HG02678 (cell line): ENCODE measurements around the gene PTPN18.
"Not testable (repeated sequence)": the region's sequence is repeated elsewhere in the genome, so short reads cannot be mapped to it uniquely, and the experiment has no call there.

Source experiments
- ATAC-seq: cut with Tn5 transposase; IDR thresholded peaks from one replicate; pipeline ENCODE4 v1.9.1; 2021; ENCODE audit warnings: mild to moderate bottlenecking, moderate library complexity; ENCODE audit not compliant: unreplicated experiment

PTPN18 gene

GRCh38 chr2:130355578-130356431 is at the start of gene PTPN18:
Gene PTPN18 (plus strand): TSS chr2:130356056. CDS start chr2:130356108, 52 bp downstream.
- peak; percentile 96 for ATAC-seq

GRCh38 chr2:130307850-130308249 is 48.0 kb upstream of the PTPN18 start:
- ATAC-seq = no peak

GRCh38 chr2:130310881-130311280 is 45.0 kb upstream of the PTPN18 start:
- no peak for ATAC-seq

GRCh38 chr2:130313812-130314334 is 42.0 kb upstream of the PTPN18 start:
- no peak for ATAC-seq

- ATAC-seq = no peak
Measured at GRCh38 chr2:130314377-130314776, 41.5 kb upstream of the PTPN18 start.

GRCh38 chr2:130316596-130316995 is 39.3 kb upstream of the PTPN18 start:
- ATAC-seq = no peak

- ATAC-seq = no peak
Measured at GRCh38 chr2:130318906-130319305, 37.0 kb upstream of the PTPN18 start.

GRCh38 chr2:130319536-130319935 is 36.3 kb upstream of the PTPN18 start:
- no peak for ATAC-seq

- ATAC-seq = no peak
Measured at GRCh38 chr2:130327703-130328527, 27.9 kb upstream of the PTPN18 start.

- no peak for ATAC-seq
Measured at GRCh38 chr2:130328710-130329109, 27.1 kb upstream of the PTPN18 start.

- peak; percentile 67 for ATAC-seq
Measured at GRCh38 chr2:130332271-130333073, 23.4 kb upstream of the PTPN18 start.

- ATAC-seq = not testable (repeated sequence)
Measured at GRCh38 chr2:130333253-130333652, 22.6 kb upstream of the PTPN18 start.

- no peak for ATAC-seq
Measured at GRCh38 chr2:130334026-130334425, 21.8 kb upstream of the PTPN18 start.

GRCh38 chr2:130335226-130335625 is 20.6 kb upstream of the PTPN18 start:
- no peak for ATAC-seq

- ATAC-seq = no peak
Measured at GRCh38 chr2:130336150-130336876, 19.5 kb upstream of the PTPN18 start.

GRCh38 chr2:130336877-130337734 is 18.8 kb upstream of the PTPN18 start:
- peak; percentile 40 for ATAC-seq

- no peak for ATAC-seq
Measured at GRCh38 chr2:130337735-130338325, 18.0 kb upstream of the PTPN18 start.

GRCh38 chr2:130338793-130339345 is 17.0 kb upstream of the PTPN18 start:
- no peak for ATAC-seq
